ENCODE measurements around the gene TRIM75.
"Not testable (repeated sequence)": the region's sequence is repeated elsewhere in the genome, so short reads cannot be mapped to it uniquely, and the experiment has no call there.

- not testable (repeated sequence) for TF ChIP-seq CTCF (IDR thresholded peaks at IDR 0.05; ENCODE audit: poor library complexity, severe bottlenecking); SMC3 (conservative IDR thresholded peaks at IDR 0.05; ENCODE audit: poor library complexity)
Measured at GRCh38 chr4:165073346-165073745, 19.7 kb downstream of the TRIM75 start.
